ENCODE measurements around the gene BOLA1.
A peak's percentile ranks its signal among the peaks of the same experiment; 100 is the strongest.
"Not testable (repeated sequence)": the region's sequence is repeated elsewhere in the genome, so short reads cannot be mapped to it uniquely, and the experiment has no call there.

BOLA1 gene

GRCh38 chr1:149899460-149900284 is at the start of gene BOLA1:
TSS of gene BOLA1 (plus strand) at chr1:149899568. CDS start at chr1:149900060, 492 bp downstream.
- POLR2A ChIA-PET, result interaction anchor here (0.7 to 1.5 kb wide), 2 partner anchors 12 to 13 kb away, joined by 3 to 5 read pairs; a partner anchor contains a TSS

GRCh38 chr1:149849947-149850360 is 49.4 kb upstream of the BOLA1 start:
- CTCF ChIA-PET, result no interaction called here
- no peak for TF ChIP-seq CTCF (IDR thresholded peaks at IDR 0.05; ENCODE audit: control extremely low read depth, extremely low read depth, low read depth, missing control alignments)
- POLR2A ChIA-PET, result no interaction called here
- no peak for DNase-seq (ENCODE audit: extremely low spot score)

More at GRCh38 chr1:149899460-149900284, at the start of gene BOLA1:
- peak; percentile 96 for DNase-seq (ENCODE audit: extremely low spot score)
- CTCF ChIA-PET, result interaction anchor here (1.3 to 1.4 kb wide), 2 partner anchors 11 to 12 kb away, joined by 3 to 4 read pairs; a partner anchor contains a TSS
- TF ChIP-seq CTCF (IDR thresholded peaks at IDR 0.05; ENCODE audit: control extremely low read depth, extremely low read depth, low read depth, missing control alignments), result no peak

- DNase-seq (ENCODE audit: extremely low spot score); POLR2A ChIA-PET; CTCF ChIA-PET: not testable (repeated sequence)
Measured at GRCh38 chr1:149850732-149851345, 48.5 kb upstream of the BOLA1 start.

- CTCF ChIA-PET; POLR2A ChIA-PET; DNase-seq (ENCODE audit: extremely low spot score): not testable (repeated sequence)
Measured at GRCh38 chr1:149851585-149852213, 47.7 kb upstream of the BOLA1 start.

GRCh38 chr1:149852263-149852662 is 47.1 kb upstream of the BOLA1 start:
- POLR2A ChIA-PET; CTCF ChIA-PET; DNase-seq (ENCODE audit: extremely low spot score): not testable (repeated sequence)

- POLR2A ChIA-PET; DNase-seq (ENCODE audit: extremely low spot score); CTCF ChIA-PET: not testable (repeated sequence)
Measured at GRCh38 chr1:149860271-149860670, 39.1 kb upstream of the BOLA1 start.

- DNase-seq (ENCODE audit: extremely low spot score); CTCF ChIA-PET; POLR2A ChIA-PET: not testable (repeated sequence)
Measured at GRCh38 chr1:149860684-149861496, 38.5 kb upstream of the BOLA1 start.

GRCh38 chr1:149861497-149862054 is 37.8 kb upstream of the BOLA1 start:
- POLR2A ChIA-PET; DNase-seq (ENCODE audit: extremely low spot score): not testable (repeated sequence)

GRCh38 chr1:149866887-149867286 is 32.5 kb upstream of the BOLA1 start:
- DNase-seq (ENCODE audit: extremely low spot score); CTCF ChIA-PET; POLR2A ChIA-PET: not testable (repeated sequence)

More at GRCh38 chr1:149861497-149862054, 37.8 kb upstream of the BOLA1 start:
- CTCF ChIA-PET, result not testable (repeated sequence)

GRCh38 chr1:149873060-149873459 is 26.3 kb upstream of the BOLA1 start:
- POLR2A ChIA-PET; DNase-seq (ENCODE audit: extremely low spot score); CTCF ChIA-PET: not testable (repeated sequence)

Measured in GM10248 (cell line).